ENCODE results near the gene DAD1.
"Not testable (repeated sequence)": the region's sequence is repeated elsewhere in the genome, so short reads cannot be mapped to it uniquely, and the experiment has no call there.

DAD1 gene

GRCh38 chr14:22566266-22566665 lies 22.8 kb downstream of the DAD1 start:
- not testable (repeated sequence) for DNase-seq

- no peak for DNase-seq
Measured at GRCh38 chr14:22565391-22565945, 23.6 kb downstream of the DAD1 start.

DNA sequence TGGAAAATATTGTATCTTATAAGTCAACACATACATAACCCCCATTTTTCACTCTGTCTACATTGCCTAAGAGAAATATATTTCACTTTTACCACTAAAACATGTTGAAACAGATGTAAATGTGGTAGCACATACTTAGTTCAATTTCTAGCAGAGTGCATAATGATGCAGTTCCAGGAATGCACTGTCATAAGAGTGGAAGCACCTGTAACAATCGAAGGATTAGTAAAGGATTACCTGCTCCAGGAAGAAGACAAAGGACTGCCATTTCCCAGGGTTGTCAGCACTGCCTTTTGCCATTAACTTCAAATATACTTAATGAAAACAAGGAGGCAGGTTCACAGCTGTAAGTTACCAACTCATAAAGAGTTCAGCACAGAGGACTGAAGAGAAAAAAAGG lies 24.6 kb downstream of the DAD1 start:
- DNase-seq: no peak

- peak; percentile 23 for DNase-seq
Measured at GRCh38 chr14:22563987-22564386, 25.0 kb downstream of the DAD1 start.

GRCh38 chr14:22561661-22562579 lies 27.1 kb downstream of the DAD1 start:
- no peak for DNase-seq

DNA sequence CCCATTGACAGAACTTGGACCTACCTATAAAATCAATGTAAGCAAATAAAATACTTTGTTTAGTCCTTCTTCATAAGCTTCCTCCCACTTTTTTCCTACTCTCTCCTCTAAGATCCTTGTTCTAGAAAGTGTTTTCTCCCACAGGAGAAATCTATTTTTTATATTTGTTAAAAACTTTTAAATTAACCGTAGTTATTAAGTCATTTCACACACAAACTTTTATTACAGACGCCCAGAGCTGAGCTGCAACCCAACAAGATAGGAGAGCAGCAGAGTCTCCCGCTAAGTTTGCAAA lies 27.7 kb downstream of the DAD1 start:
- DNase-seq: no peak

- no peak for DNase-seq
Measured at GRCh38 chr14:22560662-22561365, 28.2 kb downstream of the DAD1 start.

DNA sequence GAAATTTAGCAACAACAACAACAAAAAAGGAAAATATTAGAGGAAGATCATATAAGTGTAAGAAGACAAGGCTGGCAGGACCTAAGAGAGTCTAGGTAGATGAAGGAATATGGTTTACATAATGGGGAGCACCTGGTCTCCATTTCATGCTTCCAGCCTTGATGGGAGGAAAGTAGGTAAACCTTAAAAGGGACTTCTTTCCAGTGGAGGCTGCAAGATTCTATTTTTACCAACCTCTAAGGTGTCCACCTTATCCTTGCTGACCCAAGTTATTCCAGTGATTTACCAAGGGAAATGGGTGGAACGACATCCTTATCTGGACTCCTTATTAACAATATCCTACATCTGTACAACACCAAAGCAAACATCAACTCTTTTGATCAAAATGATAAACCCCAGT lies 30.0 kb downstream of the DAD1 start:
- DNase-seq: no peak

DNA sequence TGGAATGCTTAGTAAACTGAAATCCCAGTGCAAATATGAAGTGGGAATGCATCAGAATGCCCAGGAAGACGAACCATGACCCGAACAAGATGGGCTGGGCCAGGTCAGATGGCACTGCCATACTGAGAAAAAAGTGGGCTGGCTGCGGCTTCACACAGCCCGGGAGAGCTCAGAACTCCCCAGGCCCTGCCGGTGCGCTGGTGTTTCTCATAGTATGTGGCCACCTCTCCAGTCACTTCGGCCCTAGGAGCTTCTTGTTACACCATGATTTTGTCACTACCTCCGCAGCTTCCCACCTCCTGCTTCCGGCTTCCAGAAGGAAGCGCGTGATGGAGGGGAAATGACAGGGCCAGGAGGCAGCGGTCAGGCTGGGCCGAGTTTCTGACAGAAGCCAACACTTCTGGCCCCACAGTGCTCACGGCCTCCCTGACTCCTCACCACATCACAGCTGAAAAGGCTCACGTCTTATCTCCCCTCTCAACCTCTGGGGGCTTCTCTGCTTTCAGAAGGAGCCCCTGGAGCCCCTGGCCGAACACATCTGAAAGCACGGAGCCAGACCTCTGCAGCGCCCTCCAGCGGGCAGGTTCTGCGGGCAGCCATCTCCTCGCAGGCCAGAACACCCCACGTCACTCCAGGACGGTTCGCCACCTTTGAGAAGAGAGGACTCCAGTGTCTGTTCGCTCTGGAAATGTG lies 30.7 kb downstream of the DAD1 start:
- no peak for DNase-seq

- no peak for DNase-seq
Measured at GRCh38 chr14:22557846-22558220, 31.2 kb downstream of the DAD1 start.

DNA sequence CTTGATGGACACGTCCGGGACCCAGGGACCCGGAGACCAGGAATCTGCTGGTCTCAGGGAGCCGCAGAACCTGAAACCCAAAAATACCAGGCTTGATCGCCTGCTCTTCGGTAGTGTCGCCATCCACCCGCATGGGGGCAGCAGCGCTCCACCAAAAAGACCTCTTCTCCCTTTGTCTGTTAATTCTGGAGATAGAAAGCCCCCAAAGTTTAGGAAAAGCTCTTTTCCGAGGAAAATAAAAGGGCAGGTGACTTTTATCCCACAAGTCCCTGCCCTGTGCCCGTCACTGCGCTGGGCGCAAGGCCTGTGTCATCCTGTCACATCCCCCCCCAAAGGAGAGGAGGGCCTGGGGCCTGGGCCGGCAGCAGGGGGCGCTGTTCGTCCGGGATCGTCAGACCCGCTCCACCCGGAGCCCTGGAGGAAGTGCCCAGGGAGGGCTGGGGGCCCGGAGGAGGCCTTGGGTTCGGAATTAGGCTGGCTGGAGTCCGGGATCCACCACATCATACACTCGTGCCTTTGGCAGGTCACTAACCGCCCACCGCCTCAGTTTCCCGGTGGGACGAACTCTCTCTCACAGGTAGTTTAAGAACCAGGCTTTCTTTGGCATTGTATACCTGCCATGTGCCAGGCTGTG lies 31.9 kb downstream of the DAD1 start:
- peak; percentile 76 for DNase-seq

DNA sequence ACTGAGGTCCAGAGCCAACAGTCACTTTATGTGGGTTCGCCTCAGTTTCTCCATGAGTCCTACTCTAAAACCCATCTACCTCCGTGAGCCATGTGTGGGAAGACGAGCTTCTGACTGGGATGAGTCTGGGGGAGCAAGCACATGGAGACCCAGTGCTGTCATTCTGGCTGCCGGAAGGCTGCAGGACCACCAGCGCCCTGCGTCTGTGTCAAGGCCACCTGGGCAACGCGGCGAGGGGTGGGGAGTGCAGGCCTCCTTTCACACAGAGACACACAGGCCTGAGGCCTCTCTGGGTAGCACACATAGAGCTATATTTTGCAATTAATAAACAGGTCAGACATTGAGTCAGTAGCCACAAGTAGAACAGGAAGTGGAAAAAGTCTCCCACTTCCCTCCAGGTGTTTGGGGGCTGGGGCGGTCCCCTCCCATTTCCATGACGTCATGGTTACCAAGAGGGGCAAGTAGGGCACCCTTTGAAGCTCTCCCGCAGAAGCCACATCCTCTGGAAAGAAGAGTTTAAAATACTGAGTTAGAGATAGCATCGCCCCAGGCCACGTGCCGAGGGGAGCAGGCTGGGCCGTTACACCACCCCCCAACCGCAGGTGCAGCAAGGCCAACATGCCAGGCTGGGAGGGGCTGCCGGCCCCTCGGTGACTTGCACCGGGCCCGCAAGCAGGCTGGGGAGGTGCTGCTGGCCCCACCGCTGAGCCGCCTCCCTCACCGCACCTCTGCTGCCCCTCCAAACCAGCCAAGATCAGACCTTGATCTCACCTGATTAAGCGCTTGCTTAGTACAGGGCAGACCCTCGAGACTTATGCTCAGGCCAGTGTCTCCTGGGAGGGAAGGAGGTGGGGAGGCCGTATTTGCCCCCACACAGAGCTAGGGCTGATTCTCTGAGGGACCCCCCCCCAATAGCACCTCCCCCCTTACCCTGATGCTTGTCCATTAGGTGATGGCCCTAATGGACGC lies 32.7 kb downstream of the DAD1 start:
- DNase-seq: peak; percentile 87

DNA sequence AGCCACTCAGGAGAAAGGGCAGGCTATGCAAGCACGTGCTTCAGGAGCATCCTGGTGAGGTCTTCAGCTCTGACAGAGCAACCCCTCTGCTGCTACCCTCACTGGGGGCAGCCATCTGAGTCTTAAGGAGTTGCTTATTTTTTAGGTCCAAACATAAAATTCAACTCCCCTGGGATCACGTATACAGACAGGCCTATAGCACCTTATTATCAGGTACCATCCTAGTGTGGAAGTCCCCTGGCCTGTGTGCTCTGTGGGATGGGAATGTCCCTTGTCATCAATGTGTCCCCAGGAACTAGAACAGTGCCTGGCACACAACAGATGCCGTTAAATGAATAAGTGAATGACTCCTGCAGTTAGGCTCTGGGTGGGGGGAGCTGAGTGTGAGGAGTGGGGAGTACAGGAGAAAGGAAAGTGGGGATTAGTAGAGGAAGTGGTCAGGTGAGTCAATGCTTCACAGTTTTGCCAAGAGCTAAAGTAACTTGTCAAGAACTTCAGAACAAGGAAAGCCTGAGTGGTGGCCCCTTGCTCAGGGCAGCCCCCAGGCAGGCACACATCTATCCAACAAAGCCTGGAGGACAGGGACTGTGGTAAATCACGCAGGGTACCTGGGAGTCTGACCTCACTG lies 33.5 kb downstream of the DAD1 start:
- DNase-seq: no peak

GRCh38 chr14:22554498-22555383 lies 34.3 kb downstream of the DAD1 start:
- DNase-seq: no peak

DNA sequence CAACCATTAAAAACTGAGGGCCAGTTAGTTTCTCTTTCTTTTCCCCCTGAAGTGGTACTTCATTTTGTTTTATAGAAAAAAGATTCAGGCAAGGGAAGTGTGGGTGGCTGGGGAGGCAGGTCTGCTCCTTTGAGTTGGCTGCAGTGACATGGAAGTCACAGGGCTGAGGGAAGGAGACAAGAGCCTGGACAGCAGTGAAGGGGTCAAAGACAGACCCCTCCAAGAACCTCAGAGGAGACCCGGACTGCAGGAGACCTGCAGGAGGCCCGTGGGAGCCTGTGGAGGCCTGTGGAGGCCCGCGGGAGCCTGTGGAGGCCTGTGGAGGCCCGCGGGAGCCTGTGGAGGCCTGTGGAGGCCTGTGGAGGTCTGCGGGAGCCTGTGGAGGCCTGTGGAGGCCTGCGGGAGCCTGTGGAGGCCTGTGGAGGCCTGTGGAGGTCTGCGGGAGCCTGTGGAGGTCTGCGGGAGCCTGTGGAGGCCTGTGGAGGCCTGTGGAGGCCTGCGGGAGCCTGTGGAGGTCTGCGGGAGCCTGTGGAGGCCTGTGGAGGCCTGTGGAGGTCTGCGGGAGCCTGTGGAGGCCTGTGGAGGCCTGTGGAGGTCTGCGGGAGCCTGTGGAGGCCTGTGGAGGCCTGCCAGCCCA lies 35.0 kb downstream of the DAD1 start:
- DNase-seq: not testable (repeated sequence)

DNA sequence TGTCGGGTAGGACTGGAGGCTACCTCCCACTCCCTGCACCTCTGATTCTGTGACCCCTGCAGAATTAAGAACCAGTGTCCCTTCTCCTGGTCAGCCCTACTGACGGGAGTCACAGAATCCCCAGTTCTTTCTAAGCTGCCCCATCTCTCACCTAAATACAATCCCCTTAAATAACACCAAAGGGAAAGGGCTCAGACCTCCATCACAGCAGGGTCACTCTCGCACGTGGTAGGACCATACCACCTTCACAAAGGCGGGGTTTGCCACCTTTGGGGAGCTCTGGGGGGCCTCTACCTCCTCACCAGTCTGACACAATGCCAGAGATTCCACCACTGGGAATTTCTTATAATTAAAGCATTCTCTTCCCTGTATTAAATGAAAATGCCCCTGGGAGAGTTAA lies 35.6 kb downstream of the DAD1 start:
- DNase-seq: no peak

DNA sequence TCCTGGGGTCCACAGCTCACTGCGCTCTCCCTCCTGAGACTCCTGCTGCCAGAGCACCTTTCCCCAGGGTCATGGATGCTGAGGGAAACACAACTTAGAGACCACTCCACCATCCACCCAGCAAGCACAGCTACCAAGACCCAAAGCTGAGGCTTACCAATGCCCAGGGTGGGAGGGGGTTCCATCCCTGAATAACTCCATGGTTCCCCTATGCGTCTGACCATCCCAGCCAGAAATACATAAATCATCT lies 36.3 kb downstream of the DAD1 start:
- DNase-seq: no peak

DNA sequence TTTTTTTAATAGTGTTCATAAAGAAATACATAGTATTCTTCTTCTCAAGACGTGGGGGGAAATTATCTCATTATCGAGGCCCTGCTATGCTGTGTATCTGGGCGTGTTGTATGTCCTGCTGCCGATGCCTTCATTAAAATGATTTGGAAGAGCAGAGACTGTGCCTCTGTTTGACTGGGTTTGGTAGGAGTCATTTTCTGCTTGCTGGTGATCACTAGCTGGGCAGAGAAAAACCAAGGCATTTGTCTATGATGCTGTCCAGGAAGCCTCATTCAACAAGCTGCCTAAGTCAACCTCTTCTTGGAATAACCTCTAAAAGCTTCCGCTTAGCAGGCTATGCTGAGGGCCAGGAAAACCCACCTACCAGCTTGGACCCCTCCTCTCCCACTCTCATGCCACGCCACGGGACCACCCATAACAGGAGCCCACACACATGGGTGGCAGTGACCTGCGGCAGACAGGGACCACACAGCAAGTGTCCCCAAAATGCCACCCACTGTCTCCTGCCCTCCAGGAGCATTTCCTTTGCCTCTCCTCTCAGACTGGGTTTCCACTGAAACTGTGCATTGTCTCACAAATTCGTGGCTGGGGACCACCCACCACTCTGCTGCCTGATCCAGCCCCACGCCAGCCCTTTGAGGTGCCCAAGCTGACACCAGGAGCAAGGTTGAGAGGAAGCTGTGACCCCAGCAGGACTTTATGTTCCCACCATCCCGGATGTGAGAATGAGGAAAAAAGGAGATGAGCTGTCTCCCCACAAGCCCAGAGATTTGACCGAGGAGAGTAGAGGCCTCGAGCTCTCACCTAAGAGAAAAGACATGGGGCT lies 36.8 kb downstream of the DAD1 start:
- DNase-seq: no peak

DNA sequence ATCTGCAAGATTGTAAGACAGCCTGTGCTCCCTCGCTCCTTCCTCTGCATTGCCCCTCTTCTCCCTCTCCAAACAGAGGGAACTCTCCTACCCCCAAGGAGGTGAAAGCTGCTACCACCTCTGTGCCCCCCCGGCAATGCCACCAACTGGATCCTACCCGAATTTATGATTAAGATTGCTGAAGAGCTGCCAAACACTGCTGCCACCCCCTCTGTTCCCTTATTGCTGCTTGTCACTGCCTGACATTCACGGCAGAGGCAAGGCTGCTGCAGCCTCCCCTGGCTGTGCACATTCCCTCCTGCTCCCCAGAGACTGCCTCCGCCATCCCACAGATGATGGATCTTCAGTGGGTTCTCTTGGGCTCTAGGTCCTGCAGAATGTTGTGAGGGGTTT lies 37.4 kb downstream of the DAD1 start:
- no peak for DNase-seq
